HCT116 (cell line): ENCODE results near the gene CELF2.

ENCODE experiments used
- CBX3 ChIP-seq: IDR thresholded peaks from 2 replicates; pipeline ENCODE4 v1.6.1; 2012; ENCODE audit warnings: low read depth
- EGR1 ChIP-seq: IDR thresholded peaks from 2 replicates; pipeline ENCODE4 v1.6.1; 2012; ENCODE audit warnings: low read depth
- ELF1 ChIP-seq: IDR thresholded peaks from 2 replicates; pipeline ENCODE4 v1.6.1; 2012; ENCODE audit warnings: low read depth, borderline replicate concordance
- EZH2 ChIP-seq: fragments of 200-600 bp; sonication (generic); IDR thresholded peaks from 2 replicates; pipeline ENCODE4 v1.6.1; 2017; ENCODE audit warnings: antibody characterized with exemption, mixed run types
- EZH2phosphoT487 ChIP-seq: fragments of 200-600 bp; IDR thresholded peaks from 2 replicates; pipeline ENCODE4 v1.6.1; 2018; ENCODE audit warnings: antibody characterized with exemption, borderline replicate concordance
- JUND ChIP-seq: IDR thresholded peaks from 2 replicates; pipeline ENCODE4 v1.6.1; 2012
- POLR2A ChIP-seq: IDR thresholded peaks from 2 replicates; pipeline ENCODE4 v1.7.0; 2011; ENCODE audit warnings: borderline replicate concordance; ENCODE audit not compliant: insufficient read depth, insufficient read length; ENCODE audit errors: extremely low read depth
- POLR2AphosphoS5 ChIP-seq: IDR thresholded peaks from 2 replicates; pipeline ENCODE4 v1.6.1; 2011; ENCODE audit warnings: mild to moderate bottlenecking, low read depth, low read length, moderate library complexity
- RAD21 ChIP-seq: IDR thresholded peaks from 2 replicates; pipeline ENCODE4 v1.6.1; 2012; ENCODE audit warnings: low read depth, mild to moderate bottlenecking
- TCF7L2 ChIP-seq: IDR thresholded peaks from 2 replicates; pipeline ENCODE4 v1.7.0; 2011; ENCODE audit warnings: borderline replicate concordance, inconsistent platforms; ENCODE audit not compliant: insufficient read depth, insufficient read length; ENCODE audit errors: extremely low read depth
- ZNF274 ChIP-seq: fragments of 200-500 bp; sonication (Bioruptor generic); IDR thresholded peaks from 2 replicates; pipeline ENCODE4 v1.6.1; 2014; ENCODE audit warnings: mild to moderate bottlenecking, low read depth, low read length, inconsistent platforms
- TF ChIP-seq, protein P1 (sequence below), 3 experiments: fragments of 200-600 bp in 1 of 3; sonication (generic) in 1 of 3; IDR thresholded peaks in 2 of 3; conservative IDR thresholded peaks in 1 of 3; 2 replicates each; pipeline ENCODE4 v1.5.1; 2012 to 2017; ENCODE audit warnings: low read depth in 2 of 3, low read length in 2 of 3, antibody characterized with exemption in 1 of 3, borderline replicate concordance in 1 of 3, control low read depth in 1 of 3, mild to moderate bottlenecking in 1 of 3, mixed read lengths in 1 of 3, mixed run types in 1 of 3, moderate library complexity in 1 of 3; ENCODE audit not compliant: insufficient read depth in 1 of 3
- TF ChIP-seq, protein P2 (sequence below): IDR thresholded peaks from 2 replicates; pipeline ENCODE4 v1.6.1; 2012
- TF ChIP-seq, protein P3 (sequence below): IDR thresholded peaks from 2 replicates; pipeline ENCODE4 v1.6.1; 2012; ENCODE audit warnings: low read depth

DNA sequence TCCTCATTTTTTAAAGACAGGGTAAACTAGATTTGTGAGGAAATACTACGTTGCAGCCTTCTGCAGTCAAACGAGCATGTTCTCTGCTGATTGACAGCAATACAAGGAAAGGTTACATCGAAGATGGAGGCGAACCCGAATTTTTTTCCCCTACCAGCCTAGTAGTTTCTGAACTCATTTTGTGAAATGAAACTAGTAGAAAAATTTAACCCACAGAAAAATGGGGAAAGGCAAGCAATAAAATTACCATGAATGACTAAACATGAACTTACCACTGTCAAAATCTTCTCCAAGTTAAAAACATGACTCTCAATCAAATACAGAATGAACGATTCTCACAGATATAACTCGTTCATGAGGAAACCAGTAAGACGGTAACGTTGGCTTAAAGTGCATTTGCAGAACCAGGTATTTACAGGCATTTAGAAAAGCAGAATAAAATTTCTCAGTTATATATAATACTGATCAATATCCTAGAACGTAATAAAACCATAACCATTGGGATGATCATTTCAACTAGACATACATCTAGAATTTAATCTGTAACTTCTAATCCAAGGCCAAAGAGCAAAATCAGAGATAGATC, 73.9 kb downstream of the CELF2 start:
- no peak for TF ChIP-seq JUND
- no peak for TF ChIP-seq POLR2A
- TF ChIP-seq, protein P1, sequence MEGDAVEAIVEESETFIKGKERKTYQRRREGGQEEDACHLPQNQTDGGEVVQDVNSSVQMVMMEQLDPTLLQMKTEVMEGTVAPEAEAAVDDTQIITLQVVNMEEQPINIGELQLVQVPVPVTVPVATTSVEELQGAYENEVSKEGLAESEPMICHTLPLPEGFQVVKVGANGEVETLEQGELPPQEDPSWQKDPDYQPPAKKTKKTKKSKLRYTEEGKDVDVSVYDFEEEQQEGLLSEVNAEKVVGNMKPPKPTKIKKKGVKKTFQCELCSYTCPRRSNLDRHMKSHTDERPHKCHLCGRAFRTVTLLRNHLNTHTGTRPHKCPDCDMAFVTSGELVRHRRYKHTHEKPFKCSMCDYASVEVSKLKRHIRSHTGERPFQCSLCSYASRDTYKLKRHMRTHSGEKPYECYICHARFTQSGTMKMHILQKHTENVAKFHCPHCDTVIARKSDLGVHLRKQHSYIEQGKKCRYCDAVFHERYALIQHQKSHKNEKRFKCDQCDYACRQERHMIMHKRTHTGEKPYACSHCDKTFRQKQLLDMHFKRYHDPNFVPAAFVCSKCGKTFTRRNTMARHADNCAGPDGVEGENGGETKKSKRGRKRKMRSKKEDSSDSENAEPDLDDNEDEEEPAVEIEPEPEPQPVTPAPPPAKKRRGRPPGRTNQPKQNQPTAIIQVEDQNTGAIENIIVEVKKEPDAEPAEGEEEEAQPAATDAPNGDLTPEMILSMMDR (IDR thresholded peaks at IDR 0.05 in 2 of 3, conservative IDR thresholded peaks at IDR 0.05 in 1 of 3; ENCODE audit: borderline replicate concordance in 1 of 3, insufficient read depth in 1 of 3, low read depth in 2 of 3, low read length in 2 of 3) = no peak
- TF ChIP-seq, protein P2, sequence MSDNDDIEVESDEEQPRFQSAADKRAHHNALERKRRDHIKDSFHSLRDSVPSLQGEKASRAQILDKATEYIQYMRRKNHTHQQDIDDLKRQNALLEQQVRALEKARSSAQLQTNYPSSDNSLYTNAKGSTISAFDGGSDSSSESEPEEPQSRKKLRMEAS = no peak
- TF ChIP-seq POLR2AphosphoS5 = no peak
- no peak for TF ChIP-seq CBX3
- TF ChIP-seq TCF7L2 = no peak
- TF ChIP-seq EZH2 = no peak
- TF ChIP-seq RAD21 = no peak
- no peak for TF ChIP-seq ELF1
- TF ChIP-seq ZNF274 = no peak
- TF ChIP-seq EZH2phosphoT487 = no peak
- TF ChIP-seq EGR1 = no peak
- TF ChIP-seq, protein P3, sequence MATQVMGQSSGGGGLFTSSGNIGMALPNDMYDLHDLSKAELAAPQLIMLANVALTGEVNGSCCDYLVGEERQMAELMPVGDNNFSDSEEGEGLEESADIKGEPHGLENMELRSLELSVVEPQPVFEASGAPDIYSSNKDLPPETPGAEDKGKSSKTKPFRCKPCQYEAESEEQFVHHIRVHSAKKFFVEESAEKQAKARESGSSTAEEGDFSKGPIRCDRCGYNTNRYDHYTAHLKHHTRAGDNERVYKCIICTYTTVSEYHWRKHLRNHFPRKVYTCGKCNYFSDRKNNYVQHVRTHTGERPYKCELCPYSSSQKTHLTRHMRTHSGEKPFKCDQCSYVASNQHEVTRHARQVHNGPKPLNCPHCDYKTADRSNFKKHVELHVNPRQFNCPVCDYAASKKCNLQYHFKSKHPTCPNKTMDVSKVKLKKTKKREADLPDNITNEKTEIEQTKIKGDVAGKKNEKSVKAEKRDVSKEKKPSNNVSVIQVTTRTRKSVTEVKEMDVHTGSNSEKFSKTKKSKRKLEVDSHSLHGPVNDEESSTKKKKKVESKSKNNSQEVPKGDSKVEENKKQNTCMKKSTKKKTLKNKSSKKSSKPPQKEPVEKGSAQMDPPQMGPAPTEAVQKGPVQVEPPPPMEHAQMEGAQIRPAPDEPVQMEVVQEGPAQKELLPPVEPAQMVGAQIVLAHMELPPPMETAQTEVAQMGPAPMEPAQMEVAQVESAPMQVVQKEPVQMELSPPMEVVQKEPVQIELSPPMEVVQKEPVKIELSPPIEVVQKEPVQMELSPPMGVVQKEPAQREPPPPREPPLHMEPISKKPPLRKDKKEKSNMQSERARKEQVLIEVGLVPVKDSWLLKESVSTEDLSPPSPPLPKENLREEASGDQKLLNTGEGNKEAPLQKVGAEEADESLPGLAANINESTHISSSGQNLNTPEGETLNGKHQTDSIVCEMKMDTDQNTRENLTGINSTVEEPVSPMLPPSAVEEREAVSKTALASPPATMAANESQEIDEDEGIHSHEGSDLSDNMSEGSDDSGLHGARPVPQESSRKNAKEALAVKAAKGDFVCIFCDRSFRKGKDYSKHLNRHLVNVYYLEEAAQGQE = no peak
